KOPT-K1 (cell line): ENCODE data around the gene AP5B1.

Experiments used
- H3K27ac ChIP-seq: fragments of 200-600 bp; sonication (generic); 2 replicates; pipeline ENCODE4 v1.5.1; 2016; ENCODE audit warnings: antibody characterized with exemption, mild to moderate bottlenecking, low read depth, low read length; ENCODE audit not compliant: poor library complexity, severe bottlenecking
- H3K36me3 ChIP-seq: fragments of 200-600 bp; sonication (generic); 2 replicates; pipeline ENCODE4 v1.5.1; 2017; ENCODE audit warnings: antibody characterized with exemption, mild to moderate bottlenecking, low read length, moderate library complexity; ENCODE audit not compliant: insufficient read depth
- H3K9me3 ChIP-seq: fragments of 200-600 bp; sonication (generic); 2 replicates; pipeline ENCODE4 v1.5.1; 2017; ENCODE audit warnings: antibody characterized with exemption, low read length, mild to moderate bottlenecking; ENCODE audit not compliant: insufficient read depth, poor library complexity, severe bottlenecking

Gene AP5B1

DNA sequence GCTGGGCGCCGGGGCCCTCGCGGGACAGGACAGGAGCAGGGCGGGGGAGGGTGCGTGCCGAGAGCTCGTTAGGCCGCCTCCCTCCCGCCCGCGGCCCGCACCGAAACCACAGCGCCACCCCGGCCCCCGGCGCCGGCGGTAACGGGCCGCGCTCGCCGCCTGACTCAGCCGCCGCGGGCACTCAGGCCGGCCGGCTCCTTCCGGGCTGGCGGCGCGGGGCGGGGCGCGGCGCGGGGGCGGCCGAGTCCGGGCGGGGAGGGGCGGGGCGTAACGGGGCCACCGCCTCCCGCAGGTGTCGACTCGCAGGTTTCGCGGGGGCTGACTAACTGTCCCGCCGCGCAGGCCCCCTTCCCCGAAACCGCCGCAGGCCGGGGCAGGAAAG, at the start of gene AP5B1:
AP5B1 (minus strand) TSS at position 207 of the 382 bp plus-strand sequence. CDS start 385 bp downstream, outside the sequence.
- Histone ChIP-seq H3K36me3 (peaks cover 35% of the 10 kb centered on the region), H3K9me3 (no peaks in the 10 kb centered on the region), H3K27ac (peak within 1 kb of the TSS; percentile 73)

DNA sequence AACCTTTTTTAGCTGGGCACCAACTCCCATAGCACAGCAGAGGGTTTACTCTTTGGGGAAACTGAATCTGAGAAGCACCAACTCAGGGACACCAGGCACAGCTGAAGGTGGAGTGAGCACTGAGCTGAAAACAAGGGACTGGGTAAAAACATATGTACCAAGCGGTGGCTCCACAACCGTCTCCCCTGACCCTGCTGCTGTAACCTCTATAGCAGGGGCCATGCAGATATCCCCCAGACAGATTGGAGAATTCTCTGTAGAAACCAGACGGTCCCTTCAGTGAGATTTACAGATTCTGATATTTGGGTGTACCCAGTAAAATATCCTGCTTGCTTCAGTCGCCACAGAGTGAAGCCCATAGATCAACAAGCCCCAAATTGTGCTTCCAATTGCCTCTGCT, 48.7 kb upstream of the AP5B1 start:
- no peak overlapping the region for H3K27ac ChIP-seq
- no peaks in the 10 kb centered on the region for H3K36me3 ChIP-seq
- no peaks in the 10 kb centered on the region for H3K9me3 ChIP-seq

DNA sequence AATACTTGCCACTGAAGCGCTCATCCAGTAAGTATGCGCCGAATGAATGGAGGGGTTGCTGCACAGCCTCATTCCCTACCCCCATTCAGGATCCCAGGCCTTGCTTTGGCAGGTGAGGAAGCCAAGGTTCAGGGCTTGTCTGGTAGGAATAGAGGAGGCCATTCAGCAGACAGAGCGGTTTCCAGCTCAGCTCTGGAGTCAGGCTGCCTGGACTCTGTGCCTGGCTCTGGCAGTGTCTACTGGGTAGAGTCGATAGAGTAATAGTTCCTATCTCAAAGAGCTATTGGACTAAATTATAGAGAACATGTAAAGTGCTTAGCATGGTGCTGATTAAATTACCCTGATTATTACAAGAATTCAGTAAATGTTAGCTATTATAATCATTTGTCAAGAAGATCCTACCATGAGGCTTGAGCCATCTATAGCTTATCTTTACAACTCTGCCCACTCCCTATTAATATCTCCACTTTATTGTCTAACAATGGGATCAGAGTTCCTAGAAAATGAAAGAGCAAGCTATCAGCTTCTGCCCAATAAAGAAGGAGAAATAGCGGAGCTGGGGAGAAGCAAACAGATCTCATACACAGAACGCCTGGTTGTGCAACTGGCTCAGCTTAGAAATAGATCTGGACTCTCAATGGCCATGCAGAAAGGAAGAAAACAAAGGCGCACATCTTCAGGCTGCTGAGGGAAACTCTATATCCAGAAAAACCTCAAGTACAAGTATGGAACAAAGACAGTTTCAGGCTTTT, 46.4 kb upstream of the AP5B1 start:
- H3K9me3 ChIP-seq: no peaks in the 10 kb centered on the region
- no peak overlapping the region for H3K27ac ChIP-seq

GRCh38 chr11:65822776-65823528, 42.2 kb upstream of the AP5B1 start:
- no peaks in the 10 kb centered on the region for H3K36me3 ChIP-seq
- H3K9me3 ChIP-seq: no peaks in the 10 kb centered on the region
- no peak overlapping the region for H3K27ac ChIP-seq

More for the DNA sequence above, 46.4 kb upstream of the AP5B1 start:
- H3K36me3 ChIP-seq: no peaks in the 10 kb centered on the region

GRCh38 chr11:65821107-65821506, 40.3 kb upstream of the AP5B1 start:
- no peak overlapping the region for H3K27ac ChIP-seq
- H3K36me3 ChIP-seq: no peaks in the 10 kb centered on the region
- H3K9me3 ChIP-seq: no peaks in the 10 kb centered on the region

GRCh38 chr11:65817835-65818680, 37.3 kb upstream of the AP5B1 start:
- Histone ChIP-seq H3K9me3 (no peaks in the 10 kb centered on the region), H3K27ac (peak overlapping the region; percentile 31), H3K36me3 (no peaks in the 10 kb centered on the region)

- H3K9me3 ChIP-seq: no peaks in the 10 kb centered on the region
- H3K27ac ChIP-seq: no peak overlapping the region
- H3K36me3 ChIP-seq: no peaks in the 10 kb centered on the region
Measured at GRCh38 chr11:65817312-65817834, 36.6 kb upstream of the AP5B1 start.

DNA sequence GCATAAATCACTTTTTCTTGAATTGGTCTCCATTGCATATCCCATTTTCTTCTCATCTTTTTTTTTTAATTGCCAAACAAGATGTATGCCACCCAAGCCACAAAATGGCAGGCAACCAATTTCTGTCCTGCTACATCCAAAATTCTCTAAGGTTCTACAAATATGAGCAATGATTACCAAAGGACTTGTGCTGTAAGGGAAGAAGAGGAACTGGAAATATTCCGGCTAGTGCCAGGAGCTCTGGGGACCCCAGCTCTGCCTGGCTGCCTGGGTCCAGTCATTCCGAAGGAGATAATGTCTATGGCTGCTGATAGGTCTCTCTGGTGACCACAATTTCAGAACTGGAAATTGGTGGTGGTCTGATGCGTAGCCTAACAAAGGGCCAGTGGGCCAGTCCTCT, 35.9 kb upstream of the AP5B1 start:
- no peaks in the 10 kb centered on the region for H3K36me3 ChIP-seq
- no peak overlapping the region for H3K27ac ChIP-seq
- no peaks in the 10 kb centered on the region for H3K9me3 ChIP-seq

DNA sequence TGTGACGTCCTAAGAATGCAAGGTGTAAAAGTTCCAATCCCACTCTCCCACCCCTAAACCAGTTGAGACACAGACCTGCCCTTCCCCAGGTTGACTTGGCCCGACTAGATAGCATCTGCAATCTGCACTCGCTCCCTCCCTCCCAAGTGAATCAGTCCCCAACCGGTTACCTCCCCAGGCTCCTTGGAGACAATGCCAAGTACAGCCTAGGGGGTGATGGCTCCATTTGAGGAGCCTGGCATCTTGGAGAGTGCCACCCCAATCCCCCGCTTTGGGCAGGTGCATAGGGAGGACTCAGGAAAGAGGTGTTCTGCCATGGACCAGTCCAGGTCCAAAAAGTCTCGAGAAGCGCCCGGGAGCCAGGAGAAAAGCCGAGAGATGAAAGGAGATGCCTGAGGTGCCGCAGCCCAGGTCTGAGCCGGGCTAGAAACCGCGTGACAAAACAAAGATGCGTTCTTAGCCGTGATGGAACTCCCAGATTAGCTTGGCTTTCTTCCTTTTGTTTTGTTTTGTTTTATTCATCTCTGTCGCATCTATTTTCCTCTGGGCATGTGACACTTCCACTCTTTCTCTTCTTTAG, 34.3 kb upstream of the AP5B1 start:
- Histone ChIP-seq H3K36me3 (no peaks in the 10 kb centered on the region), H3K27ac (no peak overlapping the region), H3K9me3 (no peaks in the 10 kb centered on the region)

DNA sequence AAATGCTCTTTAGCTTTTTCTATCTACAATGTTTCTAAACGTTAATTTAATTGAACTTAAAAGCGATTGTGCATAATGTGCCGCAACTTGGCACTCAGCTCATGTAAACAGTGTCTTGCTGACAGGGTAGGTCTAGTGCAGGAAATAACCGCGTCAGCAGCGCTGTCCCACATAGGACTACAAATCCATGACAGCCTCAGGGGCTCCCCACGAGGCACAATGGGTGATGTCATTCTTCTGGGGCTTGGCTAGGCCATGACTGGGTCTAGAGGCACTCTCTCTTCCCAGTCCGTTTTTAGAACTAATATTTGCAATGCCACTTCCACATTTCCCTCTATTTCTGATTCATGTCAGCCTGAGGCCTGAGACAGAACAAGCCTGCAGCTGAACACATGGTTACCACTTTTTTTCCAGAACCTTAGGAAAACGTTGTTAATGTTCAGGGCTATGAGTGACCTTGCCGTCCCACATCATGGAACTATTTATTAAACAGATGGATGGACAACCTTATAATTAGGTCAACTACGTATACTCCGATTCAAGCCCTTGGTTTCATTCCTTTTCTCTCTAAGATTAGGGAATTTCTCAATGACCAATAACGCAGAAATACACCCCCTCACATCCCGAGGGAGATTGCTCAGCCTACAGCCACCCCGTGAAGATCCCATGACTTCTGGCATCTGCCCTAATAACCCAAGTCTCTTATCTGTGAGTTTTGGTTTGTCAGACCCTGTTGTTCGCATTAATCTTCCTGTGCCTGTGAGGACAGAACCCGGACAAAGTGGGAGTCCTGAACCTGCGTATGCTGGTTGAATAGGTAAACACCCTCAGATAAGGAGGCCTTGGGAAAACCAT, 33.6 kb upstream of the AP5B1 start:
- Histone ChIP-seq H3K9me3 (no peaks in the 10 kb centered on the region), H3K27ac (no peak overlapping the region), H3K36me3 (no peaks in the 10 kb centered on the region)

- H3K27ac ChIP-seq: no peak overlapping the region
- no peaks in the 10 kb centered on the region for H3K36me3 ChIP-seq
- H3K9me3 ChIP-seq: no peaks in the 10 kb centered on the region
Measured at GRCh38 chr11:65811764-65812475, 31.1 kb upstream of the AP5B1 start.

DNA sequence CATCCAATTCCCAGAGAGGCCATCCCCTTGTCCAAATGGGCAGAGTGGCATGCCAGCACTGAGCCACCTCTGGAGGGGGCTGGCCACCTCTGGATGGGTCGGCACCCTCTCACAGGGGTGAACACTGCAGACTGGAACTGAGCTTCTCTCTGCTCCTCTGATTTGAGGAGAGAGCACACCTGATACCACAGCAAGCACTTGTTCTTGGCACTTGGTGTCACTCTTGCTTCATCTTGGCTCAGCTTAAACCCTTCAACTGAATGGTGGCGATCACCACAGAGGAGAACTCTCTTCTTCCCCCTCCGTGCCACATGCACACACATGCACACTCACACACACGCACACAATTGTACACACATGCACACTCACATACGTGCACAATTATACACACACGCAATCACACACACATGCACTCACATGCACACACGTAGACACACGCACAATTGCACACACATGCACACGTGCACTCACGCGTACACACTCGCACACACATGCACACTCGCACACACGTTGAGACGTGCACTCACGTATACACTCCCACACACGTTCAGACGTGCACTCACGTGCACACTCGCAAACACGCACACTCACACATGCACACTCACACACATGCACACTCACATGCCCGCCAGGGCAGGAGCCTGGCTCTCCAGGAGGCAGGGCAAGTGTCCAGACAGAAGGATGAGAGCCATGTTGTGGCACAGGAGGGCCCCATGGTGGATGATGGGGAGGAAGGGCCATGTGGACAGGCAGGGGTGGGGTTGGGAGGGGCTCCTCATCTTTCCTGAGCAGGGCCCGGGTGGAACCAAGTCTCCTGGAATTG, 29.5 kb upstream of the AP5B1 start:
- Histone ChIP-seq H3K36me3 (no peaks in the 10 kb centered on the region), H3K27ac (no peak overlapping the region), H3K9me3 (no peaks in the 10 kb centered on the region)

GRCh38 chr11:65809496-65809895, 28.7 kb upstream of the AP5B1 start:
- Histone ChIP-seq H3K27ac (no peak overlapping the region), H3K9me3 (no peaks in the 10 kb centered on the region), H3K36me3 (no peaks in the 10 kb centered on the region)
